Esophagus muscularis mucosa (tissue), 4 donors: ENCODE measurements around the gene PPEF2.

ENCODE experiments used
- CTCF ChIP-seq, 3 experiments: fragments of 200-600 bp in 2 of 3; fragments of 450-650 bp in 1 of 3; sonication (generic) in 2 of 3; IDR thresholded peaks; one replicate each; pipeline ENCODE4 v1.5.1; 2017 to 2019; ENCODE audit warnings: antibody characterized with exemption in 3 of 3, mild to moderate bottlenecking in 2 of 3, moderate library complexity in 1 of 3
- EP300 ChIP-seq: sonication (generic); formaldehyde crosslinking; IDR thresholded peaks from one replicate; pipeline ENCODE4 v1.6.1; 2017; ENCODE audit warnings: antibody characterized with exemption
- POLR2A ChIP-seq: fragments of 450-650 bp; IDR thresholded peaks from one replicate; pipeline ENCODE4 v1.6.1; 2017; ENCODE audit warnings: antibody characterized with exemption, moderate library complexity, mild to moderate bottlenecking, low read depth
- POLR2AphosphoS5 ChIP-seq, 2 donors: sonication (generic); formaldehyde crosslinking; IDR thresholded peaks; one replicate each; pipeline ENCODE4 v1.6.1; 2017; ENCODE audit warnings: antibody characterized with exemption in 2 of 2

- TF ChIP-seq CTCF (IDR thresholded peaks at IDR 0.05): no peak
- no peak for TF ChIP-seq EP300
- no peak for TF ChIP-seq POLR2A
- no peak for TF ChIP-seq POLR2AphosphoS5 (IDR thresholded peaks at IDR 0.05)
Measured at GRCh38 chr4:75922588-75922987, 20.3 kb upstream of the PPEF2 start.
